Osteoblast (primary cell): ENCODE measurements around the gene KCNH5. TPM values are rescaled to one million over a fixed set of nuclear protein-coding genes. Genes with fewer than 3 reads are reported as not detected.
"Not testable (repeated sequence)": the region's sequence is repeated elsewhere in the genome, so short reads cannot be mapped to it uniquely, and the experiment has no call there.

Source experiments
- DNase-seq: peaks from one replicate; pipeline ENCODE4 v3.0.0; 2011; ENCODE audit warnings: low spot score, mixed read lengths; ENCODE audit not compliant: insufficient read length; ENCODE audit errors: missing footprints
- H2AFZ ChIP-seq: 2 replicates; pipeline ENCODE4 v1.6.0; 2011; ENCODE audit warnings: mild to moderate bottlenecking, low read length
- H3K27ac ChIP-seq: 2 replicates; pipeline ENCODE4 v1.5.1; 2011; ENCODE audit warnings: mild to moderate bottlenecking, low read depth, low read length, moderate library complexity
- H3K27me3 ChIP-seq: 2 replicates; pipeline ENCODE4 v1.6.0; 2012; ENCODE audit warnings: mild to moderate bottlenecking, control low read depth, inconsistent platforms, low read length, moderate library complexity; ENCODE audit not compliant: insufficient read depth
- H3K36me3 ChIP-seq: 2 replicates; pipeline ENCODE4 v1.5.1; 2011; ENCODE audit warnings: mild to moderate bottlenecking, low read length, control low read depth, moderate library complexity; ENCODE audit not compliant: insufficient read depth
- H3K4me1 ChIP-seq: 2 replicates; pipeline ENCODE4 v1.5.1; 2011; ENCODE audit warnings: mild to moderate bottlenecking, low read length, control low read depth, moderate library complexity; ENCODE audit not compliant: insufficient read depth
- H3K4me2 ChIP-seq: 2 replicates; pipeline ENCODE4 v1.6.0; 2011; ENCODE audit warnings: mild to moderate bottlenecking, low read length; ENCODE audit not compliant: insufficient read depth
- H3K4me3 ChIP-seq: fragments of 200-600 bp; sonication (generic); 3 replicates; pipeline ENCODE4 v1.5.1; 2012; ENCODE audit warnings: mild to moderate bottlenecking, low read length, inconsistent platforms; ENCODE audit not compliant: insufficient read depth
- H3K79me2 ChIP-seq: 2 replicates; pipeline ENCODE4 v1.6.0; 2012; ENCODE audit warnings: mild to moderate bottlenecking, low read length, control low read depth, inconsistent platforms; ENCODE audit not compliant: insufficient read depth
- H3K9me3 ChIP-seq: 2 replicates; pipeline ENCODE4 v1.5.1; 2011; ENCODE audit warnings: low read depth, low read length, control low read depth
- H4K20me1 ChIP-seq: 2 replicates; pipeline ENCODE4 v1.6.0; 2012; ENCODE audit warnings: mild to moderate bottlenecking, low read length, control low read depth; ENCODE audit not compliant: insufficient read depth
- total RNA-seq: library from RNA; depleted of rRNA; stranded (reverse); fragments of >200 nt; gene quantifications from 2 replicates; pipeline ENCODE4 v1.2.3, GENCODE V29; 2012
- TF ChIP-seq, protein P1 (sequence below): IDR thresholded peaks from 2 replicates; pipeline ENCODE4 v1.5.1; 2011; ENCODE audit warnings: mild to moderate bottlenecking, low read depth, low read length, moderate library complexity; ENCODE audit errors: extremely low read depth

KCNH5 gene
- total RNA-seq, 1 donor: not detected

- TF ChIP-seq, protein P1, sequence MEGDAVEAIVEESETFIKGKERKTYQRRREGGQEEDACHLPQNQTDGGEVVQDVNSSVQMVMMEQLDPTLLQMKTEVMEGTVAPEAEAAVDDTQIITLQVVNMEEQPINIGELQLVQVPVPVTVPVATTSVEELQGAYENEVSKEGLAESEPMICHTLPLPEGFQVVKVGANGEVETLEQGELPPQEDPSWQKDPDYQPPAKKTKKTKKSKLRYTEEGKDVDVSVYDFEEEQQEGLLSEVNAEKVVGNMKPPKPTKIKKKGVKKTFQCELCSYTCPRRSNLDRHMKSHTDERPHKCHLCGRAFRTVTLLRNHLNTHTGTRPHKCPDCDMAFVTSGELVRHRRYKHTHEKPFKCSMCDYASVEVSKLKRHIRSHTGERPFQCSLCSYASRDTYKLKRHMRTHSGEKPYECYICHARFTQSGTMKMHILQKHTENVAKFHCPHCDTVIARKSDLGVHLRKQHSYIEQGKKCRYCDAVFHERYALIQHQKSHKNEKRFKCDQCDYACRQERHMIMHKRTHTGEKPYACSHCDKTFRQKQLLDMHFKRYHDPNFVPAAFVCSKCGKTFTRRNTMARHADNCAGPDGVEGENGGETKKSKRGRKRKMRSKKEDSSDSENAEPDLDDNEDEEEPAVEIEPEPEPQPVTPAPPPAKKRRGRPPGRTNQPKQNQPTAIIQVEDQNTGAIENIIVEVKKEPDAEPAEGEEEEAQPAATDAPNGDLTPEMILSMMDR: no peak
- Histone ChIP-seq H3K4me1 (no peaks in the 10 kb centered on the region), H4K20me1 (no peaks in the 10 kb centered on the region), H3K4me2 (no peak overlapping the region), H2AFZ (no peak overlapping the region), H3K27ac (no peak overlapping the region), H3K79me2 (no peaks in the 10 kb centered on the region), H3K9me3 (peaks cover 1% of the 10 kb centered on the region), H3K4me3 (no peak overlapping the region), H3K36me3 (no peaks in the 10 kb centered on the region), H3K27me3 (no peaks in the 10 kb centered on the region)
- no peak for DNase-seq
Observed at GRCh38 chr14:62776300-62776699, 269.0 kb downstream of the KCNH5 start.

- H3K4me2 ChIP-seq: no peak overlapping the region
- no peaks in the 10 kb centered on the region for H3K27me3 ChIP-seq
- H3K36me3 ChIP-seq: no peaks in the 10 kb centered on the region
- no peaks in the 10 kb centered on the region for H3K79me2 ChIP-seq
- H2AFZ ChIP-seq: no peak overlapping the region
- H3K27ac ChIP-seq: no peak overlapping the region
- DNase-seq: no peak
- no peaks in the 10 kb centered on the region for H3K4me1 ChIP-seq
- no peaks in the 10 kb centered on the region for H4K20me1 ChIP-seq
- no peak overlapping the region for H3K4me3 ChIP-seq
- TF ChIP-seq, protein P1: no peak
- peaks cover 2% of the 10 kb centered on the region for H3K9me3 ChIP-seq
Observed at GRCh38 chr14:62768753-62769152, 276.5 kb downstream of the KCNH5 start.

GRCh38 chr14:62763951-62764350 lies 281.3 kb downstream of the KCNH5 start:
- H3K4me1 ChIP-seq: no peaks in the 10 kb centered on the region
- no peak overlapping the region for H3K4me3 ChIP-seq
- H3K4me2 ChIP-seq: no peak overlapping the region
- no peaks in the 10 kb centered on the region for H3K36me3 ChIP-seq
- H3K27ac ChIP-seq: no peak overlapping the region
- no peaks in the 10 kb centered on the region for H3K27me3 ChIP-seq
- H3K9me3 ChIP-seq: peaks cover 6% of the 10 kb centered on the region
- H3K79me2 ChIP-seq: no peaks in the 10 kb centered on the region
- TF ChIP-seq, protein P1: no peak
- H2AFZ ChIP-seq: no peak overlapping the region
- DNase-seq: no peak
- H4K20me1 ChIP-seq: no peaks in the 10 kb centered on the region

DNA sequence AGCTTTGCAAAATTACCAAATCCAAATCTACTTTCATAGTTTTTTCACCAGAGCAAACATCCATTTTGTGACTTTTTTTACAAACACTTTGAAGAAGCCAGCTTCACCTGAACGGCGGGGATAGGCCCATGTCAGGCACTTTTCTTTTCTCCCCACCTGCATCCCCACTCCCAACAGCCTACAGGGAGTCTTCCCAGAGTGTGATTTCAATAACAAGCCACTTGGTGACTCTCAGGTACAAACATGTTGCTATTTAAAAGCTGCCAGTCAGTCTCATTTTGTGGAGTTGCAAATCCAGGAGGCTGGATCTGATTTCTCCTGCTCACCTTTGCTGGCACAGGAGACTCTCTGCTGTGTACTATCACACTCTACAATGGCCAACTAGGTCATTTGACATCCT lies 285.5 kb downstream of the KCNH5 start:
- H2AFZ ChIP-seq: no peak overlapping the region
- H3K4me1 ChIP-seq: no peaks in the 10 kb centered on the region
- no peaks in the 10 kb centered on the region for H4K20me1 ChIP-seq
- peaks cover 4% of the 10 kb centered on the region for H3K9me3 ChIP-seq
- no peak overlapping the region for H3K27ac ChIP-seq
- no peak overlapping the region for H3K4me3 ChIP-seq
- no peak for DNase-seq
- no peaks in the 10 kb centered on the region for H3K27me3 ChIP-seq
- H3K36me3 ChIP-seq: no peaks in the 10 kb centered on the region
- H3K79me2 ChIP-seq: no peaks in the 10 kb centered on the region
- TF ChIP-seq, protein P1: no peak
- H3K4me2 ChIP-seq: no peak overlapping the region

DNA sequence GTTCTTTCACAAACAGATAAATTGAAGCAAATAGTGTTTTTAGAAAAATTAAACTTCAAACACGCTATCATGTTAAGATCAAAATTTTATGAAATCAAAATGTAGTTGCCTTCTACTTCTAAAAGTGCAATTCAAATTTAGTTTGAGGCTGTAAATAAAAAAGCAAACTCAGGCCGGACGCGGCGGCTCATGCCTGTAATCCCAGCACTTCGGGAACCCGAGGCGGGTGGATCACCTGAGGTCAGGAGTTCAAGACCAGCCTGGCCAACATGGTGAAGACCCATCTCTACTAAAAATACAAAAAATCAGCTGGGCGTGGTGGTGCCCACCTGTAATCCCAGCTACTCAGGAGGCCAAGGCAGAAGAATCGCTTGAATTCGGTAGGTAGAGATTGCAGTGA lies 298.4 kb downstream of the KCNH5 start:
- not testable (repeated sequence) for H3K9me3 ChIP-seq, H3K27ac ChIP-seq, H3K36me3 ChIP-seq, H3K79me2 ChIP-seq, H3K4me2 ChIP-seq, DNase-seq, H3K27me3 ChIP-seq, H3K4me1 ChIP-seq, H2AFZ ChIP-seq, H3K4me3 ChIP-seq, H4K20me1 ChIP-seq
